HG02885 (cell line): ENCODE data around the gene PHIP.

Experiments used
- ATAC-seq: cut with Tn5 transposase; IDR thresholded peaks from one replicate; pipeline ENCODE4 v1.9.1; 2021; ENCODE audit warnings: mild to moderate bottlenecking; ENCODE audit not compliant: unreplicated experiment, poor library complexity

Gene PHIP

GRCh38 chr6:79030023-79030422 is 48.0 kb downstream of the PHIP start:
- no peak for ATAC-seq

- no peak for ATAC-seq
Measured at GRCh38 chr6:79028641-79029314, 49.3 kb downstream of the PHIP start.

GRCh38 chr6:79011940-79012339 is 66.1 kb downstream of the PHIP start:
- no peak for ATAC-seq

- no peak for ATAC-seq
Measured at GRCh38 chr6:79010422-79010821, 67.6 kb downstream of the PHIP start.

GRCh38 chr6:79009819-79010218 is 68.2 kb downstream of the PHIP start:
- ATAC-seq = no peak

GRCh38 chr6:79005497-79005896 is 72.6 kb downstream of the PHIP start:
- no peak for ATAC-seq

GRCh38 chr6:79005024-79005423 is 73.0 kb downstream of the PHIP start:
- no peak for ATAC-seq

GRCh38 chr6:79004239-79004638 is 73.8 kb downstream of the PHIP start:
- ATAC-seq = no peak

GRCh38 chr6:79001415-79001814 is 76.6 kb downstream of the PHIP start:
- ATAC-seq = no peak

GRCh38 chr6:78999737-79000136 is 78.3 kb downstream of the PHIP start:
- no peak for ATAC-seq

- no peak for ATAC-seq
Measured at GRCh38 chr6:78995946-78996345, 82.1 kb downstream of the PHIP start.

- no peak for ATAC-seq
Measured at GRCh38 chr6:78995346-78995745, 82.7 kb downstream of the PHIP start.

GRCh38 chr6:78993955-78994354 is 84.1 kb downstream of the PHIP start:
- no peak for ATAC-seq

- ATAC-seq = no peak
Measured at GRCh38 chr6:78989191-78989590, 88.9 kb downstream of the PHIP start.

- ATAC-seq = no peak
Measured at GRCh38 chr6:78986161-78986560, 91.9 kb downstream of the PHIP start.

- no peak for ATAC-seq
Measured at GRCh38 chr6:78984225-78984950, 93.7 kb downstream of the PHIP start.

- no peak for ATAC-seq
Measured at GRCh38 chr6:78967191-78967590, 110.9 kb downstream of the PHIP start.

GRCh38 chr6:78966542-78966941 is 111.5 kb downstream of the PHIP start:
- ATAC-seq = no peak

GRCh38 chr6:78962448-78962847 is 115.6 kb downstream of the PHIP start:
- no peak for ATAC-seq

GRCh38 chr6:78954740-78955139 is 123.3 kb downstream of the PHIP start:
- ATAC-seq = no peak

- no peak for ATAC-seq
Measured at GRCh38 chr6:78953798-78954197, 124.3 kb downstream of the PHIP start.

- ATAC-seq = no peak
Measured at GRCh38 chr6:78952362-78952761, 125.7 kb downstream of the PHIP start.
